H1 (cell line): ENCODE measurements around the gene PRKACA. TPM values are rescaled to one million over a fixed set of nuclear protein-coding genes. Genes with fewer than 3 reads are reported as not detected.
A peak's percentile ranks its signal among the peaks of the same experiment; 100 is the strongest.

Experiments used
- CTCF ChIA-PET: fragments of 300-600 bp; sonication (Branson Sonifier 250); formaldehyde crosslinking; loops from one replicate; lab custom pipeline; 2021; ENCODE audit not compliant: partially characterized antibody; lab: Charles Lee
- POLR2A ChIA-PET: fragments of 300-600 bp; sonication (Branson Sonifier 250); formaldehyde crosslinking; loops from one replicate; lab custom pipeline; 2021; ENCODE audit warnings: inconsistent platforms; ENCODE audit not compliant: partially characterized antibody; lab: Charles Lee
- DNase-seq, 2 experiments: peaks; one replicate each; pipeline versions ENCODE4 v3.0.0 to v3.0.0-alpha.2; 2010 to 2022; ENCODE audit warnings: low spot score in 2 of 2, low read depth in 1 of 2, mixed read lengths in 1 of 2
- FAIRE-seq: peaks from 2 replicates; lab custom pipeline; 2011; peaks lifted over from hg19 to GRCh38; lab: Jason Lieb, UNC
- H2AFZ ChIP-seq: 2 replicates; pipeline ENCODE4 v1.8.1; 2012; ENCODE audit warnings: low read length, inconsistent platforms
- H2AK5ac ChIP-seq: 2 replicates; pipeline ENCODE4 v1.6.1; 2013; ENCODE audit warnings: low read depth, low read length
- H2BK120ac ChIP-seq: replicated peaks from 2 replicates; pipeline ENCODE3; 2013; ENCODE audit warnings: low read depth, low read length, inconsistent platforms
- H2BK12ac ChIP-seq: 2 replicates; pipeline ENCODE4 v1.6.1; 2013; ENCODE audit warnings: low read depth, low read length
- H2BK15ac ChIP-seq: 2 replicates; pipeline ENCODE4 v1.6.1; 2013; ENCODE audit warnings: low read length
- H2BK20ac ChIP-seq: 2 replicates; pipeline ENCODE4 v1.6.1; 2013; ENCODE audit warnings: low read length
- H2BK5ac ChIP-seq: 2 replicates; pipeline ENCODE4 v1.6.1; 2013; ENCODE audit warnings: low read depth, low read length
- H3K14ac ChIP-seq: 2 replicates; pipeline ENCODE4 v1.6.1; 2013; ENCODE audit warnings: inconsistent platforms; ENCODE audit not compliant: insufficient read length
- H3K18ac ChIP-seq: 2 replicates; pipeline ENCODE4 v1.6.1; 2013; ENCODE audit warnings: low read length; ENCODE audit errors: extremely low read depth
- H3K23ac ChIP-seq: 2 replicates; pipeline ENCODE4 v1.6.1; 2013; ENCODE audit warnings: inconsistent platforms; ENCODE audit not compliant: insufficient read length
- H3K23me2 ChIP-seq: 2 replicates; pipeline ENCODE4 v1.6.1; 2013; ENCODE audit warnings: low read depth, low read length
- H3K27ac ChIP-seq: 2 replicates; pipeline ENCODE4 v1.6.1; 2011; ENCODE audit warnings: low read depth, low read length, inconsistent platforms
- H3K27me3 ChIP-seq, 4 experiments: replicated peaks in 1 of 4; 1 replicate in 1 of 4; 2 replicates in 3 of 4; pipeline versions ENCODE4 v1.6.1 to v1.8.1; 2011 to 2013; ENCODE audit warnings: low read length in 3 of 4, mild to moderate bottlenecking in 3 of 4, inconsistent platforms in 2 of 4, mixed read lengths in 2 of 4, moderate library complexity in 1 of 4; ENCODE audit not compliant: control insufficient read depth in 3 of 4, insufficient read depth in 3 of 4; ENCODE audit errors: extremely low read depth in 1 of 4
- H3K36me3 ChIP-seq, 4 experiments: 2 replicates each; pipeline versions ENCODE4 v1.6.1 to v1.8.1; 2011 to 2013; ENCODE audit warnings: mild to moderate bottlenecking in 4 of 4, low read length in 3 of 4, moderate library complexity in 2 of 4, control low read depth in 1 of 4, inconsistent platforms in 1 of 4; ENCODE audit not compliant: insufficient read depth in 4 of 4, control insufficient read depth in 2 of 4
- H3K4ac ChIP-seq: replicated peaks from 2 replicates; pipeline ENCODE3; 2013; ENCODE audit warnings: low read length, low read depth, mixed read lengths, inconsistent platforms; ENCODE audit not compliant: insufficient read length
- H3K4me1 ChIP-seq, 4 experiments: replicated peaks in 1 of 4; 1 replicate in 1 of 4; 2 replicates in 3 of 4; pipeline versions ENCODE4 v1.6.1 to v1.8.1; 2011 to 2013; ENCODE audit warnings: low read length in 3 of 4, inconsistent platforms in 2 of 4, mixed read lengths in 1 of 4; ENCODE audit not compliant: insufficient read depth in 4 of 4, control insufficient read depth in 3 of 4
- H3K4me2 ChIP-seq, 2 experiments: 2 replicates each; pipeline versions ENCODE4 v1.6.1 to v1.8.1; 2011 to 2013; ENCODE audit warnings: low read depth in 2 of 2, low read length in 2 of 2, control low read depth in 1 of 2, inconsistent platforms in 1 of 2, mild to moderate bottlenecking in 1 of 2; ENCODE audit not compliant: insufficient read depth in 1 of 2
- H3K4me3 ChIP-seq, 4 experiments: fragments of 200-600, 300-600 bp in 1 of 4; sonication (generic), shearing (Covaris generic), sonication (Bioruptor Twin) in 1 of 4; 2 replicates each; pipeline versions ENCODE4 v1.5.1 to v1.8.1; 2011 to 2016; ENCODE audit warnings: low read length in 4 of 4, low read depth in 3 of 4, control low read depth in 2 of 4, inconsistent platforms in 2 of 4, mild to moderate bottlenecking in 2 of 4, mixed read lengths in 1 of 4, moderate library complexity in 1 of 4; ENCODE audit not compliant: insufficient read depth in 2 of 4; ENCODE audit errors: extremely low read depth in 1 of 4
- H3K56ac ChIP-seq: replicated peaks from 2 replicates; pipeline ENCODE3; 2013; ENCODE audit warnings: low read depth, mild to moderate bottlenecking, mixed read lengths, low read length, inconsistent platforms; ENCODE audit not compliant: insufficient read length
- H3K79me1 ChIP-seq: 2 replicates; pipeline ENCODE4 v1.6.1; 2013; ENCODE audit warnings: low read depth, low read length, control low read depth
- H3K79me2 ChIP-seq, 2 experiments: 2 replicates each; pipeline versions ENCODE4 v1.6.1 to v1.8.1; 2012 to 2013; ENCODE audit warnings: low read length in 2 of 2, mild to moderate bottlenecking in 2 of 2, inconsistent platforms in 1 of 2; ENCODE audit not compliant: insufficient read depth in 2 of 2, control insufficient read depth in 1 of 2
- H3K9ac ChIP-seq, 4 experiments: replicated peaks in 1 of 4; 1 replicate in 1 of 4; 2 replicates in 3 of 4; pipeline versions ENCODE4 v1.6.1 to v1.8.1; 2011 to 2013; ENCODE audit warnings: low read depth in 3 of 4, low read length in 3 of 4, control low read depth in 2 of 4, mild to moderate bottlenecking in 2 of 4, moderate library complexity in 2 of 4, inconsistent platforms in 1 of 4; ENCODE audit errors: extremely low read depth in 1 of 4
- H3K9me3 ChIP-seq, 2 experiments: 2 replicates each; pipeline versions ENCODE4 v1.6.1 to v1.8.1; 2012 to 2013; ENCODE audit warnings: mild to moderate bottlenecking in 2 of 2, moderate library complexity in 2 of 2, control low read depth in 1 of 2, inconsistent platforms in 1 of 2, low read depth in 1 of 2, low read length in 1 of 2, mixed read lengths in 1 of 2; ENCODE audit not compliant: insufficient read depth in 2 of 2
- H4K20me1 ChIP-seq, 2 experiments: replicated peaks in 1 of 2; 2 replicates each; pipeline versions ENCODE3 to v1.8.1; 2011 to 2013; ENCODE audit warnings: inconsistent platforms in 2 of 2, low read length in 2 of 2, mild to moderate bottlenecking in 1 of 2; ENCODE audit not compliant: insufficient read depth in 2 of 2, control insufficient read depth in 1 of 2
- H4K5ac ChIP-seq: 2 replicates; pipeline ENCODE4 v1.6.1; 2013; ENCODE audit warnings: low read length, low read depth, mixed read lengths, inconsistent platforms; ENCODE audit not compliant: insufficient read length
- H4K8ac ChIP-seq: 2 replicates; pipeline ENCODE4 v1.8.0; 2013; ENCODE audit warnings: mild to moderate bottlenecking, moderate library complexity, low read length, inconsistent platforms; ENCODE audit not compliant: insufficient read depth; ENCODE audit errors: extremely low read depth
- H4K91ac ChIP-seq: replicated peaks from 2 replicates; pipeline ENCODE3; 2013; ENCODE audit warnings: low read length, mixed read lengths, inconsistent platforms; ENCODE audit not compliant: insufficient read length
- BACH1 ChIP-seq: IDR thresholded peaks from 2 replicates; pipeline ENCODE4 v1.6.1; 2012; ENCODE audit warnings: low read length, improper control_type of control experiment
- EGR1 ChIP-seq: IDR thresholded peaks from 2 replicates; pipeline ENCODE4 v1.6.1; 2011; ENCODE audit warnings: low read depth, low read length, borderline replicate concordance
- HDAC2 ChIP-seq, 2 experiments: fragments of 300-600 bp in 1 of 2; sonication (generic) in 1 of 2; IDR thresholded peaks; 2 replicates each; pipeline ENCODE4 v1.6.1; 2011 to 2012; ENCODE audit warnings: low read depth in 2 of 2, low read length in 2 of 2, mild to moderate bottlenecking in 2 of 2, moderate library complexity in 2 of 2, borderline replicate concordance in 1 of 2, inconsistent platforms in 1 of 2
- SIX5 ChIP-seq: IDR thresholded peaks from 2 replicates; pipeline ENCODE4 v1.6.1; 2011; ENCODE audit warnings: mild to moderate bottlenecking, low read depth, low read length
- SP1 ChIP-seq: IDR thresholded peaks from 2 replicates; pipeline ENCODE4 v1.6.1; 2011; ENCODE audit warnings: low read depth, low read length
- WGBS, 2 experiments: shearing (Covaris generic) in 1 of 2; methylation state at CpG; one replicate each; pipeline versions ENCODE4 v1.1.6 to v1.1.7; 2013 to 2015; ENCODE audit warnings: low lambda C conversion rate in 2 of 2, mixed read lengths in 2 of 2, inconsistent platforms in 1 of 2, low coverage in 1 of 2, missing lambda C conversion rate in 1 of 2; ENCODE audit not compliant: insufficient replicate concordance in 2 of 2, insufficient coverage in 1 of 2, insufficient read length in 1 of 2; ENCODE audit errors: extremely low coverage in 1 of 2, missing lambda C conversion rate in 1 of 2; 5-methylcytosine and 5-hydroxymethylcytosine counted together
- polyA plus RNA-seq, 7 experiments: library from polyadenylated mRNA; depleted of rRNA in 3 of 7; stranded (reverse) in 5 of 7; unstranded in 2 of 7; fragments of >200 nt in 5 of 7; fragments of 200-250 nt in 2 of 7; gene quantifications; 1 replicate in 5 of 7; 2 replicates in 1 of 7; 4 replicates in 1 of 7; pipeline versions ENCODE4 v1.2.1 to v1.2.3, GENCODE V29; 2011 to 2013; ENCODE audit warnings: missing spikeins in 2 of 7, mixed read lengths in 2 of 7
- total RNA-seq: library from RNA; stranded (reverse); fragmentation: NEBNext Ultra II Directional; extraction: Animal tissue kit (Norgen Biotek cat#: 25700); gene quantifications from 2 replicates; pipeline ENCODE4 v1.2.1, GENCODE V29; 2021
- TF ChIP-seq, protein P1 (sequence below): IDR thresholded peaks from 2 replicates; pipeline ENCODE4 v1.6.1; 2012; ENCODE audit warnings: low read length, inconsistent platforms
- TF ChIP-seq, protein P2 (sequence below): IDR thresholded peaks from 2 replicates; pipeline ENCODE4 v1.6.1; 2012; ENCODE audit warnings: inconsistent platforms

PRKACA gene
- total and polyA plus RNA-seq, 2 of the 8 experiments (the other 6 are each of a cell fraction or from before 2014, with no cell fraction given) = 14.2 to 48.2 TPM

- Histone ChIP-seq H2BK120ac (no peak within 1 kb of the TSS), H3K18ac (no peak within 1 kb of the TSS; the same call in 1 of the 2 replicates), H4K91ac (no peak within 1 kb of the TSS), H2BK5ac (no peak within 1 kb of the TSS), H2BK12ac (no peak within 1 kb of the TSS), H3K79me2 (no peaks in the 10 kb centered on the region), H3K4ac (no peak within 1 kb of the TSS), H3K36me3 (peaks cover 0 to 13% (median 4%) of the 10 kb centered on the region in 4 experiments; a peak in 3 of 8 replicates), H3K9ac (peak within 1 kb of the TSS; percentile 13 to 73 (median 26); a peak in 4 of 7 replicates), H3K4me3 (peak within 1 kb of the TSS; percentile 56 to 83 (median 71)), H3K56ac (peak within 1 kb of the TSS; percentile 30), H2AK5ac (no peak within 1 kb of the TSS), H3K4me2 (peak within 1 kb of the TSS; percentile 74 to 80), H3K23ac (no peak within 1 kb of the TSS), H2AFZ (no peak within 1 kb of the TSS), H4K8ac (peak within 1 kb of the TSS; percentile 57; the same call in 1 of the 2 replicates), H3K27me3 (peaks cover 0 to 6% (median 2%) of the 10 kb centered on the region in 4 experiments; a peak in 4 of 7 replicates), H3K9me3 (peaks cover 8% of the 10 kb centered on the region in 2 experiments; a peak in 3 of 4 replicates), H3K79me1 (no peaks in the 10 kb centered on the region), H3K27ac (no peak within 1 kb of the TSS), H3K4me1 (peaks cover 3 to 5% (median 4%) of the 10 kb centered on the region in 4 experiments), H2BK15ac (no peak within 1 kb of the TSS), H2BK20ac (no peak within 1 kb of the TSS), H4K5ac (peak within 1 kb of the TSS; percentile 22), H4K20me1 (peaks cover 4 to 6% of the 10 kb centered on the region in 2 experiments), H3K23me2 (peaks cover 11% of the 10 kb centered on the region), H3K14ac (no peak within 1 kb of the TSS)
- peak in 1 of 2 experiments; percentile 67 for DNase-seq
- FAIRE-seq = no peak
- POLR2A ChIA-PET = interaction anchor here (1.1 to 1.7 kb wide), 3 partner anchors 19 to 46 kb away, joined by 3 to 6 read pairs (median 5); partner anchors contain the start of gene ASF1B
- CTCF ChIA-PET = interaction anchor here (1.0 to 1.6 kb wide), 4 partner anchors 20 to 25 kb away, joined by 3 to 11 read pairs (median 6); a partner anchor contains a TSS
- no peak for TF ChIP-seq HDAC2 (IDR thresholded peaks at IDR 0.05; ENCODE audit: borderline replicate concordance in 1 of 2, low read depth in 2 of 2, low read length in 2 of 2)
- no peak for TF ChIP-seq EGR1
- TF ChIP-seq, protein P1, sequence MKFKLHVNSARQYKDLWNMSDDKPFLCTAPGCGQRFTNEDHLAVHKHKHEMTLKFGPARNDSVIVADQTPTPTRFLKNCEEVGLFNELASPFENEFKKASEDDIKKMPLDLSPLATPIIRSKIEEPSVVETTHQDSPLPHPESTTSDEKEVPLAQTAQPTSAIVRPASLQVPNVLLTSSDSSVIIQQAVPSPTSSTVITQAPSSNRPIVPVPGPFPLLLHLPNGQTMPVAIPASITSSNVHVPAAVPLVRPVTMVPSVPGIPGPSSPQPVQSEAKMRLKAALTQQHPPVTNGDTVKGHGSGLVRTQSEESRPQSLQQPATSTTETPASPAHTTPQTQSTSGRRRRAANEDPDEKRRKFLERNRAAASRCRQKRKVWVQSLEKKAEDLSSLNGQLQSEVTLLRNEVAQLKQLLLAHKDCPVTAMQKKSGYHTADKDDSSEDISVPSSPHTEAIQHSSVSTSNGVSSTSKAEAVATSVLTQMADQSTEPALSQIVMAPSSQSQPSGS = no peak
- TF ChIP-seq BACH1 = no peak
- TF ChIP-seq SIX5 = no peak
- no peak for TF ChIP-seq SP1
- TF ChIP-seq, protein P2, sequence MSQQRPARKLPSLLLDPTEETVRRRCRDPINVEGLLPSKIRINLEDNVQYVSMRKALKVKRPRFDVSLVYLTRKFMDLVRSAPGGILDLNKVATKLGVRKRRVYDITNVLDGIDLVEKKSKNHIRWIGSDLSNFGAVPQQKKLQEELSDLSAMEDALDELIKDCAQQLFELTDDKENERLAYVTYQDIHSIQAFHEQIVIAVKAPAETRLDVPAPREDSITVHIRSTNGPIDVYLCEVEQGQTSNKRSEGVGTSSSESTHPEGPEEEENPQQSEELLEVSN = no peak
- no CpG with 5 or more reads among the region's 65 CpGs for whole genome bisulfite sequencing, 2 experiments
Observed at GRCh38 chr19:14090509-14091080, 27.0 kb downstream of the PRKACA start, which contains the start of gene SAMD1. SAMD1 (minus strand) TSS chr19:14090751.
